ENCODE measurements around the gene NAV2. TPM values are rescaled to one million over a fixed set of nuclear protein-coding genes. Genes with fewer than 3 reads are reported as not detected.

NAV2 gene
- total RNA-seq, 1 donor, result 11.2 TPM

- DNase-seq (ENCODE audit: low read depth), result peak; percentile 43
- TF ChIP-seq CTCF (IDR thresholded peaks at IDR 0.05; ENCODE audit: insufficient read depth, low read depth, low read length), result no peak
- no peak overlapping the region for H3K4me3 ChIP-seq (ENCODE audit: low read depth, low read length)
These were observed 276.0 kb downstream of the NAV2 start for GRCh38 chr11:19988598-19988997.

- DNase-seq (ENCODE audit: low read depth), result no peak
- H3K4me3 ChIP-seq (ENCODE audit: low read depth, low read length), result no peak overlapping the region
- TF ChIP-seq CTCF (IDR thresholded peaks at IDR 0.05; ENCODE audit: insufficient read depth, low read depth, low read length), result no peak
These were observed 276.6 kb downstream of the NAV2 start for GRCh38 chr11:19989191-19989590.

DNA sequence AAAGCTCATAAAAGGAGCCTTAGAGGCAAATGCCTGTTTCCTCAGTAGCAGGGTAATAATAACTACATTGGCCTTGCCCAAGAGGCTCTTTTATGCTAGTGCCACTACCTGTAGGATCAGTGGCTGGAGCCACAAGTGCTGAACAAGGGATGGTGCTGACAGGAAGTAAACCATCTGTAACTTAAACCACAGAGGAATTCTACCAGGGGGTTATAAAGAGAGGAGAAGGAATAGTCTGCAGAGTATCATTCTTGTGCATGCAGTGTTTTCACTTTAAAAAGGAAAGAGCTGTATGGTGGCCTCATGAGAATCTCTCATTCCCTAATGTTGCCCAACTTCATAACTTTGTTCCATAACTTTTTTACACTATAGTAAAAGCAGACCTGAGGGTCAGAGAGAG lies 279.5 kb downstream of the NAV2 start:
- no peak overlapping the region for H3K4me3 ChIP-seq (ENCODE audit: low read depth, low read length)
- peak; percentile 51 for DNase-seq (ENCODE audit: low read depth)
- TF ChIP-seq CTCF (IDR thresholded peaks at IDR 0.05; ENCODE audit: insufficient read depth, low read depth, low read length), result no peak

GRCh38 chr11:19992998-19993397 lies 280.4 kb downstream of the NAV2 start:
- TF ChIP-seq CTCF (IDR thresholded peaks at IDR 0.05; ENCODE audit: insufficient read depth, low read depth, low read length), result no peak
- no peak overlapping the region for H3K4me3 ChIP-seq (ENCODE audit: low read depth, low read length)
- no peak for DNase-seq (ENCODE audit: low read depth)

- no peak for TF ChIP-seq CTCF (IDR thresholded peaks at IDR 0.05; ENCODE audit: insufficient read depth, low read depth, low read length)
- no peak for DNase-seq (ENCODE audit: low read depth)
- no peak overlapping the region for H3K4me3 ChIP-seq (ENCODE audit: low read depth, low read length)
These were observed 282.0 kb downstream of the NAV2 start for GRCh38 chr11:19994672-19995071.

- no peak overlapping the region for H3K4me3 ChIP-seq (ENCODE audit: low read depth, low read length)
- peak; percentile 90 for DNase-seq (ENCODE audit: low read depth)
- TF ChIP-seq CTCF (IDR thresholded peaks at IDR 0.05; ENCODE audit: insufficient read depth, low read depth, low read length), result no peak
These were observed 282.5 kb downstream of the NAV2 start for GRCh38 chr11:19995145-19995544.

DNA sequence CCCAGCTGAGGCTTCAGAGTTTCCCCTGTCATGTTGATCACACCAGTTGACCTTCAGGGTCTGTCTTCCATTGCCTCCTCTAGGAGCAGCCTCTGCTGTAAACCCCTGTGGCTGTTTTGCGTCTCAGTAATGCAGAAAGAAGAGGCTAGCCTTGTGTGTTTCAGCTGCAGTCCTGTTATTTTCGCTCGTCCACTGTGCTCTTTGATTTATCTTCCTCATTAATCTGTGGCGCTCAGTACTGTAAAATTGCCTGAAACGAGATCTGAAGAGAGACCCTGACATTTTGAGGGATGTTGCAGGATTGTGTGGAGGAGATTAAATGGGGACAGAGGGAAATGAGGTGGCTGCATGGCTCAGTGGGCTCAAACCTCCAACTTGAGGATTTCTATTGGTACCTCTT lies 283.9 kb downstream of the NAV2 start:
- no peak for TF ChIP-seq CTCF (IDR thresholded peaks at IDR 0.05; ENCODE audit: insufficient read depth, low read depth, low read length)
- H3K4me3 ChIP-seq (ENCODE audit: low read depth, low read length), result no peak overlapping the region
- DNase-seq (ENCODE audit: low read depth), result no peak

Measured in fibroblast of villous mesenchyme (primary cell).